ENCODE data around the gene RHO.
"Not testable (repeated sequence)": the region's sequence is repeated elsewhere in the genome, so short reads cannot be mapped to it uniquely, and the experiment has no call there.

Gene RHO

DNA sequence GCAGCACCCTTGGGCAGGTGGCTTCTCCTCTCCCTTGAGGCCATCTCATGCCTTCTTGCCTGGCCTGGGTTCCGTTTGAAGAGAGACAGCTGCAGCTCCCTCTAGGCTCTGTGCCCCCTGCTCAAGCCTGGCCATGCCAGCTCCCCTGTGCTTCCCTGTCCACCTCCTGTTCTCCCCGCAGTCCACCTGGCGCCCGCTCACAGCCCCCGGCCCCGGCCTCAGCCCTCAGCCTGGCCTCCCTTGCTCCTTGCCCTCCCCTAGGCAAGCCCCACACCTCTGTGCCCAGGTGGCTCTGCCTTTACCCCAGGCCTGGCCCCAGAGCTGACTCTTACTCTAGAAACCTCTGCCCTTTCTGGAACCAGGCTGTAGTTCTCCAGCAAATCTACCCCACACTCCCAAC lies 13.9 kb upstream of the RHO start:
- H4K20me1 ChIP-seq (ENCODE audit: insufficient read depth, low read length), result no peaks in the 10 kb centered on the region
- no peak overlapping the region for H3K4me3 ChIP-seq (ENCODE audit: low read length)
- H3K27me3 ChIP-seq (ENCODE audit: low read depth, low read length), result no peaks in the 10 kb centered on the region
- H3K9ac ChIP-seq (ENCODE audit: low read length), result no peak overlapping the region
- H3K9me3 ChIP-seq (ENCODE audit: insufficient read depth, low read length), result no peaks in the 10 kb centered on the region
- no peak overlapping the region for H3K4me2 ChIP-seq (ENCODE audit: low read length)
- H3K4me1 ChIP-seq (ENCODE audit: low read length), result no peaks in the 10 kb centered on the region
- no peak overlapping the region for H3K27ac ChIP-seq (ENCODE audit: low read length)
- no peak overlapping the region for H2AFZ ChIP-seq (ENCODE audit: low read depth, low read length)
- TF ChIP-seq EZH2phosphoT487 (IDR thresholded peaks at IDR 0.05; ENCODE audit: low read depth), result no peak
- TF ChIP-seq, protein P1, sequence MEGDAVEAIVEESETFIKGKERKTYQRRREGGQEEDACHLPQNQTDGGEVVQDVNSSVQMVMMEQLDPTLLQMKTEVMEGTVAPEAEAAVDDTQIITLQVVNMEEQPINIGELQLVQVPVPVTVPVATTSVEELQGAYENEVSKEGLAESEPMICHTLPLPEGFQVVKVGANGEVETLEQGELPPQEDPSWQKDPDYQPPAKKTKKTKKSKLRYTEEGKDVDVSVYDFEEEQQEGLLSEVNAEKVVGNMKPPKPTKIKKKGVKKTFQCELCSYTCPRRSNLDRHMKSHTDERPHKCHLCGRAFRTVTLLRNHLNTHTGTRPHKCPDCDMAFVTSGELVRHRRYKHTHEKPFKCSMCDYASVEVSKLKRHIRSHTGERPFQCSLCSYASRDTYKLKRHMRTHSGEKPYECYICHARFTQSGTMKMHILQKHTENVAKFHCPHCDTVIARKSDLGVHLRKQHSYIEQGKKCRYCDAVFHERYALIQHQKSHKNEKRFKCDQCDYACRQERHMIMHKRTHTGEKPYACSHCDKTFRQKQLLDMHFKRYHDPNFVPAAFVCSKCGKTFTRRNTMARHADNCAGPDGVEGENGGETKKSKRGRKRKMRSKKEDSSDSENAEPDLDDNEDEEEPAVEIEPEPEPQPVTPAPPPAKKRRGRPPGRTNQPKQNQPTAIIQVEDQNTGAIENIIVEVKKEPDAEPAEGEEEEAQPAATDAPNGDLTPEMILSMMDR (IDR thresholded peaks at IDR 0.05; ENCODE audit: low read depth, low read length), result no peak
- no peaks in the 10 kb centered on the region for H3K36me3 ChIP-seq (replicated peaks; ENCODE audit: low read depth, low read length)
- H3K79me2 ChIP-seq (ENCODE audit: low read length), result no peaks in the 10 kb centered on the region

DNA sequence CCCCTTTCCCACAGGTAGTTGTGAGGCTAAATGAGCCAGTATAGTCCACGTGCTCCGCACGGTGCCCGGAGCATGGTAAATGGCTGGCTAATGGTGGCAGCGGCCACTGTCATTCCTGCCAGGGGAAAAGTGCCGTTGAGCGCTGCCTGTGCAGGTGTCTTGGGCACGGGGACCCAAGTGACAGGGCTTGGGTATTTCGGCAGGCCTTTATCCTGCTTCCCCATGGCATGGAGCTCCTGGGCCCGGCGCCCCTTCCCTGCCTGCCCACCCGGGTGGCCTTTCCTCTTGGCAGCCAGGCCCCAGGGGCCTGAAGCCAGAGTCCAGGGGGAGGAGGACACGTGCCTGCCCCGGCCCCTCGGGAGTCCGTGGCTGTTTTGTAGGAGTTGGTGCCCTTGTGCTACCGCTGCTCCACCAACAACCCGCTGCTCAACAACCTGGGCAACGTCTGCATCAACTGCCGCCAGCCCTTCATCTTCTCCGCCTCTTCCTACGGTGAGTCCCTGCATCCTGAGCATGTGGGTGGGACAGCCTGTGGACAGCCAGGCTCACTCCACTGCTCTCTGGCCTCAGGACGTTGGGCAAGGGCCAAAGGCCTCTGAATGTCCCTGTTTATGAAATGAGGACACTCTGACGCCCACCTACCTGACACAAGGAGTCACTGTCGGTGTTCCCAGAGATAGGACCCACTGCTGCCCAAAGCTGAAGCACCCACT lies 13.2 kb upstream of the RHO start:
- not testable (repeated sequence) for H3K9ac ChIP-seq (ENCODE audit: low read length); H3K4me1 ChIP-seq (ENCODE audit: low read length); H3K27me3 ChIP-seq (ENCODE audit: low read depth, low read length); H3K4me3 ChIP-seq (ENCODE audit: low read length); H3K36me3 ChIP-seq (replicated peaks; ENCODE audit: low read depth, low read length); H3K9me3 ChIP-seq (ENCODE audit: insufficient read depth, low read length); H3K27ac ChIP-seq (ENCODE audit: low read length); H4K20me1 ChIP-seq (ENCODE audit: insufficient read depth, low read length); H3K79me2 ChIP-seq (ENCODE audit: low read length); H2AFZ ChIP-seq (ENCODE audit: low read depth, low read length); H3K4me2 ChIP-seq (ENCODE audit: low read length)

DNA sequence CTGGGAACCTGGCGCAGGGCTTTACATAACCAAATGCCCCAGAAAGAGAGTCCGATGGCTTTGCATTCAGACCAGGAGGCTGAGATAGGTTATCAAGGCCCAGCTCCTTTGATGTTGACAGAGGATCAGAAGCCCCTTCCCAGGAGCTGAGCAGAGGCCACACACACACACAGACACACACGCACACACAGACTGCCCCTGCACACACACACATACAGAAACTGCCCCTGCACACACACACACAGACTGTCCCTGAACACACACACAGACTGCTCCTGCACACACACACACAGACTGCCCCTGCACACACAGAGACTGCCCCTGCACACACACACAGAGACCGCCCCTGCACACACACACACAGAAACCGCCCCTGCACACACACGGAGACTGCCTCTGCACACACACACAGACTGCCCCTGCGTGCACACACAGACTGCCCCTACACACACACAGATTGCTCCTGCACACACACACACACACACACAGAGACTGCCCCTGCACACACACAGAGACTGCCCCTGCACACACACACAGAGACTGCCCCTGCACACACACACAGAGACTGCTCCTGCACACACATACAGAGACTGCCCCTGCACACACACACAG lies 12.5 kb upstream of the RHO start:
- not testable (repeated sequence) for H2AFZ ChIP-seq (ENCODE audit: low read depth, low read length); H3K36me3 ChIP-seq (replicated peaks; ENCODE audit: low read depth, low read length); H3K79me2 ChIP-seq (ENCODE audit: low read length); H3K27me3 ChIP-seq (ENCODE audit: low read depth, low read length); H3K27ac ChIP-seq (ENCODE audit: low read length); H3K4me3 ChIP-seq (ENCODE audit: low read length); H3K4me2 ChIP-seq (ENCODE audit: low read length); H3K9ac ChIP-seq (ENCODE audit: low read length); H3K4me1 ChIP-seq (ENCODE audit: low read length); H3K9me3 ChIP-seq (ENCODE audit: insufficient read depth, low read length); H4K20me1 ChIP-seq (ENCODE audit: insufficient read depth, low read length)

DNA sequence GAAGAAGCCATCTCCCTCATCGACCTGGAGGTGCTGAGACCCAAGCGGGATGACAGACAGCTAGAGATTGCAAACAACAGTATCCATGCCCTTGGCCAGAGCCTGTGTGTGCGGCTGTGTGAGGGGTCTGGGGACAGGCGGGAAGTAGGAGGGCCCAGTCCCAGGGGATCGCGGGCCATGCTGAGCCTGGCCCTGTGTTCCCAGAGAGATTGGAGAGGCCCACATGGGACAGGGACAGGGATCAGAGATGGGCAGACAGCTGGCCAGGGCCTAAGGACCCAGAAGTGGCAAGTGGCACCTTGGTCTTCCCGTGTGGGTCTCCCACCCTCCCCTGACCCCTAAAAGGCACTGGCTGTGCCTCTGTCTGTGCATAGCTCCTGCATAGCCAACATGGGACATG lies 10.9 kb upstream of the RHO start:
- H3K9me3 ChIP-seq (ENCODE audit: insufficient read depth, low read length), result no peaks in the 10 kb centered on the region
- H3K4me3 ChIP-seq (ENCODE audit: low read length), result no peak overlapping the region
- H3K36me3 ChIP-seq (replicated peaks; ENCODE audit: low read depth, low read length), result no peaks in the 10 kb centered on the region
- H4K20me1 ChIP-seq (ENCODE audit: insufficient read depth, low read length), result no peaks in the 10 kb centered on the region
- H3K4me2 ChIP-seq (ENCODE audit: low read length), result no peak overlapping the region
- no peaks in the 10 kb centered on the region for H3K27me3 ChIP-seq (ENCODE audit: low read depth, low read length)
- no peaks in the 10 kb centered on the region for H3K79me2 ChIP-seq (ENCODE audit: low read length)
- no peak overlapping the region for H3K9ac ChIP-seq (ENCODE audit: low read length)
- no peaks in the 10 kb centered on the region for H3K4me1 ChIP-seq (ENCODE audit: low read length)
- no peak overlapping the region for H3K27ac ChIP-seq (ENCODE audit: low read length)
- TF ChIP-seq, protein P1 (IDR thresholded peaks at IDR 0.05; ENCODE audit: low read depth, low read length), result no peak
- no peak for TF ChIP-seq EZH2phosphoT487 (IDR thresholded peaks at IDR 0.05; ENCODE audit: low read depth)
- no peak overlapping the region for H2AFZ ChIP-seq (ENCODE audit: low read depth, low read length)

- H3K27ac ChIP-seq (ENCODE audit: low read length), result no peak overlapping the region
- H3K9ac ChIP-seq (ENCODE audit: low read length), result no peak overlapping the region
- no peak overlapping the region for H2AFZ ChIP-seq (ENCODE audit: low read depth, low read length)
- TF ChIP-seq, protein P1 (IDR thresholded peaks at IDR 0.05; ENCODE audit: low read depth, low read length), result no peak
- TF ChIP-seq EZH2phosphoT487 (IDR thresholded peaks at IDR 0.05; ENCODE audit: low read depth), result no peak
- no peaks in the 10 kb centered on the region for H3K27me3 ChIP-seq (ENCODE audit: low read depth, low read length)
- H3K4me3 ChIP-seq (ENCODE audit: low read length), result no peak overlapping the region
- peaks cover under 1% of the 10 kb centered on the region; the same call in 1 of the 2 replicates for H3K4me1 ChIP-seq (ENCODE audit: low read length)
- no peaks in the 10 kb centered on the region for H4K20me1 ChIP-seq (ENCODE audit: insufficient read depth, low read length)
- no peak overlapping the region for H3K4me2 ChIP-seq (ENCODE audit: low read length)
- no peaks in the 10 kb centered on the region for H3K79me2 ChIP-seq (ENCODE audit: low read length)
- no peaks in the 10 kb centered on the region for H3K9me3 ChIP-seq (ENCODE audit: insufficient read depth, low read length)
- H3K36me3 ChIP-seq (replicated peaks; ENCODE audit: low read depth, low read length), result no peaks in the 10 kb centered on the region
These were observed 10.3 kb upstream of the RHO start for GRCh38 chr3:129518038-129518561.

All from OCI-LY3 (cell line).